NCI-H82 (cell line): ENCODE results near the gene C1orf94.

ENCODE experiments used
- DNase-seq: peaks from one replicate; lab custom pipeline; 2025; lab: John Stamatoyannopoulos, UW

The C1orf94 gene

GRCh38 chr1:34164771-34165391, 11.8 kb upstream of the C1orf94 start, which contains the start of gene CSMD2:
Gene CSMD2, minus strand, starts transcription at chr1:34165230. Its CDS starts 133 bp downstream, at chr1:34165097.
- peak; percentile 74 for DNase-seq

DNA sequence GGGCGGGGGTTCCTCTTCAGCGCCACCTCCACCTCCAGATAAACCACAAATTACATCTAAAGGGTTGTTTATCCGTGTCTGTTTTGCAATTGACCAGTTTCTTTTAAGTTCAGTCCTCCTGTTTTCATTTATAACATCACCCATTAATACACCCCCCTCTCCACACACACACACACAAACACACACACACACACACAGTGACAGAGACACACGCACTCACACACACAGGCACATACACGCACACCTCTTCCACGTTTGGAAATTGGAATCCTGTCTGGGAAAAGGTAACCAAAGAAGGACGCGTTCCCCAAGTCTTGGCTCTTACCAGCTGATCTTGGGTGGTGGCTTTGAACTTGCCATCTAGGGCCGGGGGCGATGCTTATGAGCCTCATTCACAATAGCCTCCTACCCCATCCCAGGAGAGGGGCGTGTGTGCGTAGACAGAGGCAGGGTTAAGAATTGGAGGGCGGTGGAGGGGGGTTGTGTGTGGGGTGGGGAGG, 11.2 kb upstream of the C1orf94 start:
- peak; percentile 23 for DNase-seq

DNA sequence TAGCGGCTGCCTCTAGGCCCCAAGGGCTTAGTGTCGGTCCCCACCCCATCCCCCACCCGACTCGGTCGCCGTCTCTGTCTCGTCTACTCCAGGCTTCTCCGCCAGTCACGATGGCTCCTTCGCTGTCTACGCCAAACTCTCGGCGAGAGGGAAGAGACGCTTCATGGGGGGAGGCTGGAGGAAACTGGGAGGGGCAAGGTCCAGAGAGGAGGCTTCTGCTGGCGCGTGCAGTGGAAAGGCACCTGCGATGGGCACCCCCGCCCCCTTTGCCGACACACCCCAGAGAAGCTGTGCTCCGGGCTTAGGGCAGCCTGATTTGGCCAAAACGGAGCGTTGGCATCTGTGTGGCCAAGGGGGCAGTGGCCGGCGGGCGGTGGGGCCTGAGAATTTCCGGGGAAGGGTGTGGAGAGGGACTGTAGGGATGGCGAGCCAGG, 10.5 kb upstream of the C1orf94 start:
- DNase-seq: peak; percentile 34

DNA sequence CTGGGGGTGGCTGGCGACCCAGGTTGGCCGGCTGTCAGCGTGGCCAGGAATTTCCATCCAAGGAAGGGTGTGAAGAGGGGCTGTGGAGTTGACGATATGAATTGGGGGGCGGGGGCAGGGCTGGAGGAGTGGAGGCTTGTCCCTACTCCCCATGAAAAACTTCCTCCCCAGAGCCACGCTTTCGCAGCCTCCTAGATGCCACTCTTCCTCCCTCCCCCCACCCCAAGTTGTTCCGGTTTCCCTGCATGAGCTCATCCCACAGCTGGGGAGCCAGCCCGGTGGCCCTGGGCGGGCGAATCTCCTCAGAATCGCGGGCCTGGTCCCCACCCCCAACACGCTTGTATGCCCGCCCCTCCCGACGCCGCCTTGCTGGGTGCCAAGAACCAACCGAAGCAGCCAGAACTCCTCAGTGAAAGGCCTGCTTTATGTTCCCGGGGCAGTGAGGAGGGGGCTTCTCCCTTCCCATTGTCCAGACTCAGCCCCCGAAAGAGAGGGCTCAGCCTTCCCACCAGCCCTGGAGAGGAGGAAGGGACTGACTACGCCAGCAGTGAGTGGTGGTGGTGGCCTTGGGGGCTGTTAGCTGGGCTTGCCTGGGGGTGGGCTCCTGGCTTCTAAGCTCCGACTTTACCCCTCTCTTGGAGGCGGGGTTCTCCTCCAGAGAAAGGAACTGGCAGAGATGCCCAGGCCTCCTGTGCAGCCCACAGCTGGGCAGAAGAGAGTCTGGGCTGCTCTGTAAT, 9.9 kb upstream of the C1orf94 start:
- no peak for DNase-seq

DNA sequence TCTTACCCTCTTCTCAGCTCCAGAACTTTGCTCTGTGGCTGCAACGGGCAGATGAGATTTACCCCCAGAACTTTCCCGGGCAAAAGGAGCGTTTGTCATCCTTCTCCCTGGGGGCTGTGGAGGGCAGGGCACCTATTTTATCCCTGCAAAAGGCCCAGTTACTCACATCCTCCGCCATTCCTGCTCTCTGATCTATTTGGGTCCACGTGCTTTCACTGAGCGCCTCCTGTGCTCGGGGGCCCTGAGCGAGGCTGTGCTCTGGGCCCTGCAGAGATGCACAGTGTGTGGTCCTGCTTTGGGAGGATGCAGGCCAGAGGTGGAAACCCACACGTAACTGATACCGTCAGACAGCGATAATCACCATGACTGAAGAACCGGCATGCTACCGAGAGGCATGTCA, 9.3 kb upstream of the C1orf94 start:
- no peak for DNase-seq

DNA sequence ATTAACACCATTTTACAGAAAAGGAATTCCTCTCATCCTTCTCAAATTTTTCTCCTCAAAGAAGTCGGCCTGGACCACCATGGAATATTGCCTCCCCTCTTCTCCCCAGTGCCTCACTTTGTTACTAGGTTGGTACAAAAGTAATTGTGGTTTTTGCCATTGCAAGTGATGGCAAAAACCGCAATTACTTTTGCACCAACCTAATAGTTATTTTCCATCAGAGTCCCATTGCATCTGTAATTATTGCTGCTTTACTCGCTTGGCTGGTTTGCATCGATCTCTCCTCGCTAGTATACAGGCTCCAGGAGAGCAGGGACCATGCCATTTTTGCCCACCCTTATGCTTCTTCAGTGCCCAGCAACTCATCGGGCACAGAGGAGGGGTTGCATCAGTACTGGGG, 963 bp upstream of the C1orf94 start:
- DNase-seq: no peak

GRCh38 chr1:34178072-34178471, 1.4 kb downstream of the C1orf94 start:
- no peak for DNase-seq

DNA sequence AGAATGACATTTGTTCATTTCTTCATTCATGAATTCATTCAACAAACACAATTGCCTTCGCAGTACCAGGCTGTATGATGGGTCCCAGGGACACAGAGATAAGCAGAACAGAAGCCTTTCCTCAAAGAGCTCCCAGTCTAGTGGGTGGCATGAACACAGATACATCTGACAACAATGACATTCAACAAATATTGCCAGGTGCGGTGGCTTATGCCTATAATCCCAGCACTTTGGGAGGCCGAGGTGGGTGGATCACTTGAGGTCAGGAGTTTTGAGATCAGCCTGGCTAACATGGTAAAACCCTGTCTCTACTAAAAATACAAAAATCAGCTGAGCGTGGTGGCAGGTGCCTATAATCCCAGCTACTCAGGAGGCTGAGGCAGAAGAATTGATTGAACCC, 6.7 kb downstream of the C1orf94 start:
- DNase-seq: peak; percentile 54

GRCh38 chr1:34186741-34187494, 10.2 kb downstream of the C1orf94 start:
- DNase-seq: no peak

GRCh38 chr1:34188418-34188817, 11.7 kb downstream of the C1orf94 start:
- DNase-seq: peak; percentile 96

- DNase-seq: no peak
Measured at GRCh38 chr1:34188985-34189384, 12.3 kb downstream of the C1orf94 start.

DNA sequence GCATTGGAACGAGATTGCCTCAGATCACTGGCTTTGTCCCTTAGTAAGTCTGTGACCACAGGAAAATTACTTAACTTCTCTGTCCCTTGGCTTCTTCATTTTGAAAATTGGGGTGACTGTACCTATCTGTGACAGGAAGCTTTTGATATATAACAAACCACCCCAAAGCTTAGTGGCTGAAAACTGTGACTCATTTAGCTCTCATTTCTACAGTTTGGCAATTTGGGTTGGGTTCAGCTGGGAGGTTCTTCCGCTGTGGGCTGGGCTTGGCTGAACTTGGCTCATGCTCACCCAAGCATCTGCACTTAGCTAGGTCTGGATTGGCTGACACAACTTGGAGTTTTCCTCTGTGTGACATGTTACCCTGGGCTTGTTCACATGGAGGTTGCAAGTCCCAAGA, 14.0 kb downstream of the C1orf94 start:
- DNase-seq: no peak

- DNase-seq: no peak
Measured at GRCh38 chr1:34192621-34193020, 15.9 kb downstream of the C1orf94 start.

DNA sequence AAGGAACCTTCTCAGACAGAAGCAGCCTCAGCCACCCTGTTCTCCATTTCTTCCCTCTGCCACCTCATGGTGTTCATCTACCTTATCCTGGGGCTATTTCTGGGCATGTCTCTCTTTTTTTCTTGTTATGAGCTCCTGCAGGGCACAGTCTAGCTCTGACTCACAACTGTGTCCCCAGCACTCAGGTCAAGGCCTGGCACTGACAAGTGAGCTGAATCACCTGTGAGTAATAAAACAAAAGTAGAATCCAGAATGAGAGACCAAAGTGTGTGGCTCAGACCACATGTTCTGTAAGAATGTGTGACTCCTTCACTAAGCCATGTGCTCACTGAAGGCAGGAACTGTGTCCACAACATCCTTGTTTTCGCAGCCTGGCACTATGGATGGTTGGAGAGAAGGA, 23.2 kb downstream of the C1orf94 start:
- no peak for DNase-seq

- DNase-seq: peak; percentile 25
Measured at GRCh38 chr1:34212673-34213072, 36.0 kb downstream of the C1orf94 start.

DNA sequence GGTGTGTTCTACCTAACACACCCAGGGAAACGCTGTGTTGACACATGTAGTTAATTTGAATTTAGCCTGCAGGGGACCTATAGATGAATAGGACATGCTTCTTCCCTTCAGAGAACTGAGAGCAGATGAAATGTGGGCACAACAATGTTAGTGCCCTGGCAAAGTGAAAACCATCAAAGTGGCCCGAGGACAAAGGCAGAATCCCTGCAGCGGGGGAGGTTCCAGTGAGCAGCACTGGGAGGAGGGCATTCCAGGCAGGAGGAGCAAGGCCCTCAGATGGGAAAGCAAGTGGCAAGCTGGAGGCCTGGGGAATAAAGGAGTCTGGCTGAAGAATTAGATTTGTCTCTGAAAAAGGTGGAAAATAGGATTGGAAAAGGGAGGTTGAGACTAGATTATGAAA, 37.2 kb downstream of the C1orf94 start:
- no peak for DNase-seq

GRCh38 chr1:34231441-34231840, 54.7 kb downstream of the C1orf94 start:
- no peak for DNase-seq

DNA sequence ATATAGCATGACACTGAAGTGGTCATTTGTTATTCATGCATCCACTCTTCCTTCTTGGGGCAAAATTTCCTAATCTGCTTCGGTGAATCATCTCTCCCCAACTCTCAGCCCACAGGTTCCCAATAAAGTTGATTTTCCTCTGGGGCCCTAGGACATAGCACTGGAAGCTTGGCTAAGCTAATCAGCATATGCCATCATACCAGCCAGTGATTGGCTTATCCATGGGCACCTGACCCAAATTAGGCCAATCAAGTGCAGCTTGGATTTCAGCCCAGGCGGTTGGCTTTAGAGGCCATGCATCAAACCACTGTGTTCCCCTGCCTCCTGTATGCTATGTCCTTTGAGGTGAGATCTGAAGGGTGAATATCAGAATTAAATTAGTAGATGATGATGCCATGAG, 58.9 kb downstream of the C1orf94 start:
- DNase-seq: peak; percentile 11

GRCh38 chr1:34236089-34236488, 59.4 kb downstream of the C1orf94 start:
- no peak for DNase-seq

- no peak for DNase-seq
Measured at GRCh38 chr1:34237151-34237815, 60.6 kb downstream of the C1orf94 start.

GRCh38 chr1:34245967-34246366, 69.3 kb downstream of the C1orf94 start:
- DNase-seq: no peak

DNA sequence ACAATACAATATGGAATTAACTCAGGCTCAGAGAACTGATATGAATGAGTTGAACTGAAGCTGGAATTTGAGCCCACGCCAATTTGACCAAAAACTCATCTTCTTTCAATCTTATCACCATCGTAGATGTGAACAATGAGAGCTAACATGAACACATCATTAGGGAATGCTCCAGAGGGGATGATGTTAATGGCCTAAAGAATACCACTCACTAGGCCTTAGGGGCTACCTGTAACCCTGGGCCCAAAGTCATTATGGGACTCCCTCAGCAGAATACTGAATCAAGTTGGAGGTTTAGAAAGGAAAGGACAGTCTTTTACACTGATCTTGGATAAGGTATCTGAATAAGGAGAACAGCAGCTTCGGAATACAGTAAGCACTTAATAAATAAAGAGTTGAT, 73.6 kb downstream of the C1orf94 start:
- no peak for DNase-seq
